SU-DHL-6 (cell line): ENCODE data around the gene TNXB.

Experiments
- H2AFZ ChIP-seq: fragments of 200-600 bp; sonication (generic); 2 replicates; pipeline ENCODE4 v1.6.1; 2014; ENCODE audit warnings: low read depth, mild to moderate bottlenecking, moderate library complexity, mixed read lengths, antibody characterized with exemption, low read length; ENCODE audit not compliant: severe bottlenecking
- H3F3A ChIP-seq: fragments of 200-600 bp; shearing (Covaris generic); 2 replicates; pipeline ENCODE4 v1.6.0; 2016; ENCODE audit warnings: antibody characterized with exemption, mild to moderate bottlenecking; ENCODE audit not compliant: insufficient read depth
- H3K27ac ChIP-seq: fragments of 200-600 bp; sonication (generic); 2 replicates; pipeline ENCODE4 v1.5.1; 2016; ENCODE audit warnings: low read depth, mild to moderate bottlenecking, low read length, moderate library complexity, mixed read lengths
- H3K27me3 ChIP-seq: fragments of 200-600 bp; sonication (generic), shearing (Covaris generic); 2 replicates; pipeline ENCODE4 v1.6.0; 2014; ENCODE audit warnings: mild to moderate bottlenecking, low read length
- H3K36me3 ChIP-seq: fragments of 200-600 bp; sonication (generic); 2 replicates; pipeline ENCODE4 v1.6.1; 2014; ENCODE audit warnings: mild to moderate bottlenecking, low read length, mixed read lengths
- H3K4me2 ChIP-seq: fragments of 300-600, 200-600 bp; shearing (Covaris generic), sonication (generic); 2 replicates; pipeline ENCODE4 v1.6.0; 2014; ENCODE audit warnings: low read length, low read depth, mild to moderate bottlenecking; ENCODE audit not compliant: poor library complexity, severe bottlenecking
- H3K4me3 ChIP-seq: fragments of 200-600 bp; sonication (generic); 2 replicates; pipeline ENCODE4 v1.5.1; 2014; ENCODE audit warnings: antibody characterized with exemption, low read length, mild to moderate bottlenecking, mixed read lengths; ENCODE audit not compliant: insufficient read depth, poor library complexity, severe bottlenecking
- H3K79me2 ChIP-seq: fragments of 200-600 bp; sonication (generic); 2 replicates; pipeline ENCODE4 v1.6.1; 2014; ENCODE audit warnings: mild to moderate bottlenecking, low read length, moderate library complexity; ENCODE audit not compliant: insufficient read depth
- H3K9ac ChIP-seq: fragments of 200-600 bp; sonication (generic); 2 replicates; pipeline ENCODE4 v1.7.0; 2014; ENCODE audit warnings: mild to moderate bottlenecking, low read length
- H3K9me2 ChIP-seq: fragments of 200-600 bp; sonication (generic); replicated peaks from 2 replicates; pipeline ENCODE4 v1.6.1; 2014; ENCODE audit warnings: low read length; ENCODE audit not compliant: insufficient read depth
- H3K9me3 ChIP-seq: fragments of 200-600 bp; sonication (generic); 2 replicates; pipeline ENCODE4 v1.6.1; 2014; ENCODE audit warnings: low read length, mixed read lengths; ENCODE audit not compliant: insufficient read depth
- H4K20me1 ChIP-seq: fragments of 200-600 bp; sonication (generic); 2 replicates; pipeline ENCODE4 v1.6.1; 2014; ENCODE audit warnings: low read depth, mild to moderate bottlenecking, antibody characterized with exemption, low read length, moderate library complexity, mixed read lengths
- EZH2phosphoT487 ChIP-seq: fragments of 200-600 bp; sonication (generic), shearing (Covaris generic); conservative IDR thresholded peaks from 2 replicates; pipeline ENCODE4 v1.6.1; 2018; ENCODE audit warnings: mild to moderate bottlenecking, antibody characterized with exemption, low read length, moderate library complexity, mixed read lengths
- TF ChIP-seq, protein P1 (sequence below): fragments of 200-600 bp; sonication (generic); IDR thresholded peaks from one replicate; pipeline ENCODE4 v1.5.1; 2017; ENCODE audit warnings: antibody characterized with exemption, mild to moderate bottlenecking, low read length, moderate library complexity; ENCODE audit not compliant: insufficient read depth, poor library complexity, severe bottlenecking

Gene TNXB

DNA sequence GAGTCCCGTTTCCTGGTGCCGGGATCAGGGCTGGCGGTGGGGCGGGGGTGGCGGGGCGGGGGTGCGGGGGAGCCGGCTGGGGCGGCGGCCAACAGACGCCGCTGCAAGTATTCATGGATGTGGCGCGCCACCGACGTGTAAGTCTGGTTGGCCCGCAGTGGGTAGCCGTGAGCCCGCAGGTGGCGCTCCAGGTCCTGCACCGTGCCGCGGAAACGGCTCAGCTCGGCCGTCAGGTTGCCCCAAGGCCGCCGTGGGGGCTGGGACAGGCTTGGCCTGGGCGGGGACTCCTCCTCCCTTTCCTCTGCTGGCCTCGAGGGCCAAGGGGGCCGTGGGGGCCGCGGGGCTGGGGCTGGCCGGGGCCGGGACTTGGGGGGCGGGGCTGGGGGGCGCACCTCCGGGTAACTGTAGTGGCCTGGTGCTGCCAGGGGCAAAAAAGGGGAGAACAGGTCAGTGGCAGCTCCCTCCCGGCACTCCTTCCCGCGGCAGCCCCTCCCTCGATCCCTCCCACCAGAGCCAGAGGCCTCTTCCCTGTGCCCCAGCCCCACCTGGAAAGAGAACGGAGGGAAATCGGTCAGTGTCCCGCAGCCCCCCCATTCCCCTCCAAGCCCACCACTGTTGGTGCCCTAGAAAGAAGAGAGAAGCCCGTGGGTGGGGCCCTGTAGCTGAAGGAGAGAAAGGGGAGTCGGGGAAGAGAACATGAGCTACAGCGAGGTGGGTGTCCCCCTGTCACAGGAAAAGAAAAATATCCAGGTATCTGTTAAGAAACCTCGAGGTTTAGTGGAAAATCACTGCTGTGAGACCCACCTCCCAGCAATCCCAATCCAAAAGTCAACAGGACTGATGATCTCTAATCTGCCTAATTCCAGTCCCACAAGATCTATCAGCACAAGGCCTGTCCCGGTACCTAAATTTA is 21.3 kb downstream of the TNXB start:
- H2AFZ ChIP-seq: no peak overlapping the region
- H3K9ac ChIP-seq: no peak overlapping the region
- no peaks in the 10 kb centered on the region for H3K79me2 ChIP-seq
- no peaks in the 10 kb centered on the region for H3K9me3 ChIP-seq
- H3K36me3 ChIP-seq: no peaks in the 10 kb centered on the region
- no peak overlapping the region for H3K4me3 ChIP-seq
- H3K27ac ChIP-seq: no peak overlapping the region
- H4K20me1 ChIP-seq: no peaks in the 10 kb centered on the region
- no peaks in the 10 kb centered on the region for H3K9me2 ChIP-seq
- H3K27me3 ChIP-seq: no peaks in the 10 kb centered on the region
- no peak for TF ChIP-seq EZH2phosphoT487
- TF ChIP-seq, protein P1, sequence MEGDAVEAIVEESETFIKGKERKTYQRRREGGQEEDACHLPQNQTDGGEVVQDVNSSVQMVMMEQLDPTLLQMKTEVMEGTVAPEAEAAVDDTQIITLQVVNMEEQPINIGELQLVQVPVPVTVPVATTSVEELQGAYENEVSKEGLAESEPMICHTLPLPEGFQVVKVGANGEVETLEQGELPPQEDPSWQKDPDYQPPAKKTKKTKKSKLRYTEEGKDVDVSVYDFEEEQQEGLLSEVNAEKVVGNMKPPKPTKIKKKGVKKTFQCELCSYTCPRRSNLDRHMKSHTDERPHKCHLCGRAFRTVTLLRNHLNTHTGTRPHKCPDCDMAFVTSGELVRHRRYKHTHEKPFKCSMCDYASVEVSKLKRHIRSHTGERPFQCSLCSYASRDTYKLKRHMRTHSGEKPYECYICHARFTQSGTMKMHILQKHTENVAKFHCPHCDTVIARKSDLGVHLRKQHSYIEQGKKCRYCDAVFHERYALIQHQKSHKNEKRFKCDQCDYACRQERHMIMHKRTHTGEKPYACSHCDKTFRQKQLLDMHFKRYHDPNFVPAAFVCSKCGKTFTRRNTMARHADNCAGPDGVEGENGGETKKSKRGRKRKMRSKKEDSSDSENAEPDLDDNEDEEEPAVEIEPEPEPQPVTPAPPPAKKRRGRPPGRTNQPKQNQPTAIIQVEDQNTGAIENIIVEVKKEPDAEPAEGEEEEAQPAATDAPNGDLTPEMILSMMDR: peak; percentile 38
- H3K4me2 ChIP-seq: peak overlapping the region; percentile 4
- H3F3A ChIP-seq: no peaks in the 10 kb centered on the region

DNA sequence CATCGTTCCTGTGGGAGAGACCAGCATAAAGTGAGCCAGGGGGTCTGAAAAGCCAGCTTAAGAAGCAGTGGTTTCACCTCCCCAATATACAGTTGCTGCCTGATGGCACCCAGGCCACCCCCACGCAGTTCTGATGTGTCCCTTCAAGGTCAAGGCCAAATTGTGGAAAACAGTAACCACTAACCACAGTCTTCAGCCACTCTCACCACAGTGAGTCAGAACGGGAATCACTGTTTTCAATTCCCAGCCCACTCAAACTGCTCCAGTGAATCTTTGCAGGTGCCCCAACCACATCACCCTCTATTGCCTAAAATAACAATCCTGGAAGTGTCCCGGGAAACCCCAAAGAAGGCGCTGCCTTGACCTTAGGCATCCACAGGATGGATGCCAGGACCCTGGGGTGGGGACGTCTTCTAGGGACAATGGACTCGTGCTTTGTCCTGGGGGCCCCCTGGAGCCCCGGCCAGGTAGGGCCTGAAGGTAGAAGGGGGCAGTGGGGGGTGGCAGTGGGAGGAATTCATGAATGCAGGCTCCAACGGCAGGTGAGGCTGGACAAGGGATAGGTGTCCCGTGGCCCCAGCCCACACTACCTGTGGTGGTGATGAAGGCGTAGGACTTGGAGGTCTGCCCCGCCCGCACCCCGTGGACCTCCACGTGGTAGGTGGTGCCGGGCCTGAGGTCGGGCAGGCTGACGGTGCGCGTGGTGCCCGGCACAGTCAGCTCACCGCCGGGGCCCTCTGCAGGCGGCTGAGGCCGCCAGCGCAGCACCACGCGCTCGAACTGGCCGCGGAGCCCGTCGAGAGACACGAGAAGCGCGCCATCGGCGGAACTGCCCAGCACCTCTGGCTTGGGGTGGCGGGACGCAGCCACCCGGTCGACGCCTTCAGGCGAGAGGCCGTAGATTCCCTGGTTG is 22.2 kb downstream of the TNXB start:
- Histone ChIP-seq H3F3A (no peaks in the 10 kb centered on the region), H2AFZ (no peak overlapping the region), H4K20me1 (no peaks in the 10 kb centered on the region), H3K4me2 (no peak overlapping the region), H3K9me3 (no peaks in the 10 kb centered on the region), H3K4me3 (no peak overlapping the region), H3K27me3 (no peaks in the 10 kb centered on the region), H3K9me2 (no peaks in the 10 kb centered on the region), H3K27ac (no peak overlapping the region), H3K36me3 (no peaks in the 10 kb centered on the region), H3K9ac (no peak overlapping the region), H3K79me2 (no peaks in the 10 kb centered on the region)
- TF ChIP-seq, protein P1: no peak
- no peak for TF ChIP-seq EZH2phosphoT487

DNA sequence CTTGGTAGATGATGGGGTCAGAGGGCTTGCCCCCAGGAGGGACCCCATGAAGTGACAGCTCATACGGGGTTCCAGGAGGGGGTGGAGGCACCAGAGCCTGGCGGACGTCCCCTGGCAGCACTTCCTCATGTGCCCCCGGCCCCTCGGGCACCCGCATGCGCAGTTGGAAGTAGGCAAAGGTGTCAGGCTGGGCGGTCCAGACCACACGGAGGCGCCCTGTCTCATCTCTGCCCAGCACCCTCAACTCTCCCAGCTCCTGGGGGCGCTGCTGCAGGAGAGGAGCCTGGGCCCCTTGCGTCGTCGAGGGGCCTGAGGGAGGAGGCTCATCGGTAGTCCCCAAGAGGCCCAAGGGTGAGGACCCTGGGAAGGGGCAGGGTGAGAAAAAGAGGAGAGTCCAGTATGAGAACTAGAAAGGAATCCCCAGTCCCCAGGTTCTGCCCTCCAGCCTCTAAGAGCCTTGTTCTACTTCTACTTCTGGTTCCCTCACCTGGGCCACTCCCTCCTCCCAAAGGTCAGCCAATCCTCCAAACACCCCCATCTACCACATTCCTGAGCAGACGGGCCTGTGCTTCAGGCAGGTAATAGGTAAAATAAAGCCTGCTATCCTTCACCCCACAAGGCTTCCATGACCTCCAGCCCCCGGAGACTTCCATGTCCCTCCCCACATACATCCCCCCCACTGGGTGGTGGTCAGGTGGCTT is 23.2 kb downstream of the TNXB start:
- H4K20me1 ChIP-seq: no peaks in the 10 kb centered on the region
- H2AFZ ChIP-seq: no peak overlapping the region
- no peaks in the 10 kb centered on the region for H3K36me3 ChIP-seq
- no peaks in the 10 kb centered on the region for H3K9me3 ChIP-seq
- TF ChIP-seq EZH2phosphoT487: no peak
- TF ChIP-seq, protein P1: peak; percentile 82
- no peaks in the 10 kb centered on the region for H3K9me2 ChIP-seq
- no peaks in the 10 kb centered on the region for H3K79me2 ChIP-seq
- no peak overlapping the region for H3K27ac ChIP-seq
- no peaks in the 10 kb centered on the region for H3K27me3 ChIP-seq
- peak overlapping the region; percentile 4; the same call in 1 of the 2 replicates for H3K9ac ChIP-seq
- H3F3A ChIP-seq: no peaks in the 10 kb centered on the region
- H3K4me2 ChIP-seq: peak overlapping the region; percentile 27
- no peak overlapping the region for H3K4me3 ChIP-seq
